ENCODE data around the gene TMEM200C. TPM values are rescaled to one million over a fixed set of nuclear protein-coding genes. Genes with fewer than 3 reads are reported as not detected.

The TMEM200C gene
- total RNA-seq, 2 experiments from 2014 or later, result not detected

GRCh38 chr18:5937795-5938194 is 42.5 kb upstream of the TMEM200C start:
- H3K36me3 ChIP-seq (ENCODE audit: insufficient read depth, low read length), result no peaks in the 10 kb centered on the region
- no peaks in the 10 kb centered on the region for H3K9me3 ChIP-seq (ENCODE audit: low read length)
- no peaks in the 10 kb centered on the region for H3K79me2 ChIP-seq (ENCODE audit: insufficient read depth, low read depth, low read length)
- intact Hi-C loops (cut with micrococcal nuclease; ENCODE audit: unreplicated experiment), result no loop called here
- ChIA-PET CTCF (ENCODE audit: unreplicated experiment) (no interaction called here), POLR2A (interaction anchor here (0.7 kb wide), 1 partner anchor 9 kb away, joined by 3 read pairs; no protein-coding TSS in a partner anchor)
- H2AFZ ChIP-seq (ENCODE audit: low read length), result no peak overlapping the region
- no peaks in the 10 kb centered on the region for H3K4me1 ChIP-seq (ENCODE audit: insufficient read depth, low read length, poor library complexity, severe bottlenecking)
- H3K27ac ChIP-seq (ENCODE audit: low read depth, low read length, poor library complexity, severe bottlenecking), result no peak overlapping the region
- H3K4me3 ChIP-seq (ENCODE audit: low read depth, low read length, poor library complexity, severe bottlenecking), result no peak overlapping the region
- H3K9me2 ChIP-seq (ENCODE audit: insufficient read depth, low read length), result no peaks in the 10 kb centered on the region
- no peak overlapping the region for H3K4me2 ChIP-seq (ENCODE audit: low read length)
- BruUV-seq (replicated peaks), result no TSS peak
- H4K20me1 ChIP-seq (ENCODE audit: insufficient read depth, low read length), result no peaks in the 10 kb centered on the region
- DNase-seq (ENCODE audit: low spot score), result no peak
- TF ChIP-seq, protein P1, sequence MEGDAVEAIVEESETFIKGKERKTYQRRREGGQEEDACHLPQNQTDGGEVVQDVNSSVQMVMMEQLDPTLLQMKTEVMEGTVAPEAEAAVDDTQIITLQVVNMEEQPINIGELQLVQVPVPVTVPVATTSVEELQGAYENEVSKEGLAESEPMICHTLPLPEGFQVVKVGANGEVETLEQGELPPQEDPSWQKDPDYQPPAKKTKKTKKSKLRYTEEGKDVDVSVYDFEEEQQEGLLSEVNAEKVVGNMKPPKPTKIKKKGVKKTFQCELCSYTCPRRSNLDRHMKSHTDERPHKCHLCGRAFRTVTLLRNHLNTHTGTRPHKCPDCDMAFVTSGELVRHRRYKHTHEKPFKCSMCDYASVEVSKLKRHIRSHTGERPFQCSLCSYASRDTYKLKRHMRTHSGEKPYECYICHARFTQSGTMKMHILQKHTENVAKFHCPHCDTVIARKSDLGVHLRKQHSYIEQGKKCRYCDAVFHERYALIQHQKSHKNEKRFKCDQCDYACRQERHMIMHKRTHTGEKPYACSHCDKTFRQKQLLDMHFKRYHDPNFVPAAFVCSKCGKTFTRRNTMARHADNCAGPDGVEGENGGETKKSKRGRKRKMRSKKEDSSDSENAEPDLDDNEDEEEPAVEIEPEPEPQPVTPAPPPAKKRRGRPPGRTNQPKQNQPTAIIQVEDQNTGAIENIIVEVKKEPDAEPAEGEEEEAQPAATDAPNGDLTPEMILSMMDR (conservative IDR thresholded peaks at IDR 0.05; ENCODE audit: low read length), result no peak
- no peak for TF ChIP-seq EZH2phosphoT487 (IDR thresholded peaks at IDR 0.05; ENCODE audit: borderline replicate concordance, low read depth, low read length)

GRCh38 chr18:5937121-5937520 is 41.8 kb upstream of the TMEM200C start:
- Histone ChIP-seq H3K27ac (ENCODE audit: low read depth, low read length, poor library complexity, severe bottlenecking) (no peak overlapping the region), H3K79me2 (ENCODE audit: insufficient read depth, low read depth, low read length) (no peaks in the 10 kb centered on the region), H2AFZ (ENCODE audit: low read length) (no peak overlapping the region), H3K4me1 (ENCODE audit: insufficient read depth, low read length, poor library complexity, severe bottlenecking) (no peaks in the 10 kb centered on the region), H4K20me1 (ENCODE audit: insufficient read depth, low read length) (no peaks in the 10 kb centered on the region), H3K9me3 (ENCODE audit: low read length) (no peaks in the 10 kb centered on the region), H3K9me2 (ENCODE audit: insufficient read depth, low read length) (no peaks in the 10 kb centered on the region), H3K36me3 (ENCODE audit: insufficient read depth, low read length) (no peaks in the 10 kb centered on the region), H3K4me3 (ENCODE audit: low read depth, low read length, poor library complexity, severe bottlenecking) (no peak overlapping the region), H3K4me2 (ENCODE audit: low read length) (no peak overlapping the region)
- POLR2A ChIA-PET, result no interaction called here
- CTCF ChIA-PET (ENCODE audit: unreplicated experiment), result no interaction called here
- no peak for TF ChIP-seq EZH2phosphoT487 (IDR thresholded peaks at IDR 0.05; ENCODE audit: borderline replicate concordance, low read depth, low read length)
- TF ChIP-seq, protein P1 (conservative IDR thresholded peaks at IDR 0.05; ENCODE audit: low read length), result no peak
- no TSS peak for BruUV-seq (replicated peaks)
- intact Hi-C loops (cut with micrococcal nuclease; ENCODE audit: unreplicated experiment), result no loop called here
- no peak for DNase-seq (ENCODE audit: low spot score)

GRCh38 chr18:5930789-5931188 is 35.5 kb upstream of the TMEM200C start:
- POLR2A ChIA-PET, result no interaction called here

More at GRCh38 chr18:5930789-5931188, 35.5 kb upstream of the TMEM200C start:
- no peak for DNase-seq (ENCODE audit: low spot score)
- H3K4me2 ChIP-seq (ENCODE audit: low read length), result no peak overlapping the region
- no TSS peak for BruUV-seq (replicated peaks)
- H3K79me2 ChIP-seq (ENCODE audit: insufficient read depth, low read depth, low read length), result no peaks in the 10 kb centered on the region
- H2AFZ ChIP-seq (ENCODE audit: low read length), result no peak overlapping the region
- H3K27ac ChIP-seq (ENCODE audit: low read depth, low read length, poor library complexity, severe bottlenecking), result no peak overlapping the region
- CTCF ChIA-PET (ENCODE audit: unreplicated experiment), result no interaction called here
- no peaks in the 10 kb centered on the region for H3K9me3 ChIP-seq (ENCODE audit: low read length)
- no peaks in the 10 kb centered on the region for H3K9me2 ChIP-seq (ENCODE audit: insufficient read depth, low read length)
- no peaks in the 10 kb centered on the region for H4K20me1 ChIP-seq (ENCODE audit: insufficient read depth, low read length)
- H3K36me3 ChIP-seq (ENCODE audit: insufficient read depth, low read length), result no peaks in the 10 kb centered on the region
- intact Hi-C loops (cut with micrococcal nuclease; ENCODE audit: unreplicated experiment), result no loop called here
- TF ChIP-seq EZH2phosphoT487 (IDR thresholded peaks at IDR 0.05; ENCODE audit: borderline replicate concordance, low read depth, low read length), result no peak
- TF ChIP-seq, protein P1 (conservative IDR thresholded peaks at IDR 0.05; ENCODE audit: low read length), result no peak
- no peaks in the 10 kb centered on the region for H3K4me1 ChIP-seq (ENCODE audit: insufficient read depth, low read length, poor library complexity, severe bottlenecking)
- H3K4me3 ChIP-seq (ENCODE audit: low read depth, low read length, poor library complexity, severe bottlenecking), result no peak overlapping the region

Data from OCI-LY7 (cell line).